HL-60 (cell line): Measurements from ENCODE around the gene PES1.
"Not testable (repeated sequence)": the region's sequence is repeated elsewhere in the genome, so short reads cannot be mapped to it uniquely, and the experiment has no call there.

Source experiments
- TF ChIP-seq, protein P1 (sequence below): IDR thresholded peaks from 2 replicates; pipeline ENCODE4 v1.6.1; 2012; ENCODE audit warnings: low read depth; ENCODE audit not compliant: insufficient replicate concordance
- TF ChIP-seq, protein P2 (sequence below): IDR thresholded peaks from one replicate; pipeline ENCODE4 v1.5.1; 2011; ENCODE audit warnings: low read length, control low read depth, inconsistent platforms; ENCODE audit not compliant: insufficient read depth

DNA sequence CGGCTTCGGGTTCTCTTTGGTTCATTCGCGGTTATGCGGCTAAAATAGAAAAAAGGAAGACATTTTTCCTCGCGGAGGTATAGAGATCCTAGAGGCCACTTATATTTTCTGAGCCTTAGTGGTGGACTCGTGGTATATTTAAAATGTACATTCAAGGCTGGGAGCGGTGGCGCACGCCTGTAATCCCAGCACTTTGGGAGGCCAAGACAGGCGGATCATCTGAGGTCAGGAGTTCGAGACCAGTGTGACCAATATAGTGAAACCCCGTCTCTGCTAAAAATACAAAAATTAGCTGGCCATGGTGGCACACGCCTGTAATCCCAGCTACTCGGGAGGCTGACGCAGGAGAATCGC lies 627 bp upstream of the PES1 start:
- TF ChIP-seq, protein P1, sequence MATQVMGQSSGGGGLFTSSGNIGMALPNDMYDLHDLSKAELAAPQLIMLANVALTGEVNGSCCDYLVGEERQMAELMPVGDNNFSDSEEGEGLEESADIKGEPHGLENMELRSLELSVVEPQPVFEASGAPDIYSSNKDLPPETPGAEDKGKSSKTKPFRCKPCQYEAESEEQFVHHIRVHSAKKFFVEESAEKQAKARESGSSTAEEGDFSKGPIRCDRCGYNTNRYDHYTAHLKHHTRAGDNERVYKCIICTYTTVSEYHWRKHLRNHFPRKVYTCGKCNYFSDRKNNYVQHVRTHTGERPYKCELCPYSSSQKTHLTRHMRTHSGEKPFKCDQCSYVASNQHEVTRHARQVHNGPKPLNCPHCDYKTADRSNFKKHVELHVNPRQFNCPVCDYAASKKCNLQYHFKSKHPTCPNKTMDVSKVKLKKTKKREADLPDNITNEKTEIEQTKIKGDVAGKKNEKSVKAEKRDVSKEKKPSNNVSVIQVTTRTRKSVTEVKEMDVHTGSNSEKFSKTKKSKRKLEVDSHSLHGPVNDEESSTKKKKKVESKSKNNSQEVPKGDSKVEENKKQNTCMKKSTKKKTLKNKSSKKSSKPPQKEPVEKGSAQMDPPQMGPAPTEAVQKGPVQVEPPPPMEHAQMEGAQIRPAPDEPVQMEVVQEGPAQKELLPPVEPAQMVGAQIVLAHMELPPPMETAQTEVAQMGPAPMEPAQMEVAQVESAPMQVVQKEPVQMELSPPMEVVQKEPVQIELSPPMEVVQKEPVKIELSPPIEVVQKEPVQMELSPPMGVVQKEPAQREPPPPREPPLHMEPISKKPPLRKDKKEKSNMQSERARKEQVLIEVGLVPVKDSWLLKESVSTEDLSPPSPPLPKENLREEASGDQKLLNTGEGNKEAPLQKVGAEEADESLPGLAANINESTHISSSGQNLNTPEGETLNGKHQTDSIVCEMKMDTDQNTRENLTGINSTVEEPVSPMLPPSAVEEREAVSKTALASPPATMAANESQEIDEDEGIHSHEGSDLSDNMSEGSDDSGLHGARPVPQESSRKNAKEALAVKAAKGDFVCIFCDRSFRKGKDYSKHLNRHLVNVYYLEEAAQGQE = not testable (repeated sequence)
- TF ChIP-seq, protein P2, sequence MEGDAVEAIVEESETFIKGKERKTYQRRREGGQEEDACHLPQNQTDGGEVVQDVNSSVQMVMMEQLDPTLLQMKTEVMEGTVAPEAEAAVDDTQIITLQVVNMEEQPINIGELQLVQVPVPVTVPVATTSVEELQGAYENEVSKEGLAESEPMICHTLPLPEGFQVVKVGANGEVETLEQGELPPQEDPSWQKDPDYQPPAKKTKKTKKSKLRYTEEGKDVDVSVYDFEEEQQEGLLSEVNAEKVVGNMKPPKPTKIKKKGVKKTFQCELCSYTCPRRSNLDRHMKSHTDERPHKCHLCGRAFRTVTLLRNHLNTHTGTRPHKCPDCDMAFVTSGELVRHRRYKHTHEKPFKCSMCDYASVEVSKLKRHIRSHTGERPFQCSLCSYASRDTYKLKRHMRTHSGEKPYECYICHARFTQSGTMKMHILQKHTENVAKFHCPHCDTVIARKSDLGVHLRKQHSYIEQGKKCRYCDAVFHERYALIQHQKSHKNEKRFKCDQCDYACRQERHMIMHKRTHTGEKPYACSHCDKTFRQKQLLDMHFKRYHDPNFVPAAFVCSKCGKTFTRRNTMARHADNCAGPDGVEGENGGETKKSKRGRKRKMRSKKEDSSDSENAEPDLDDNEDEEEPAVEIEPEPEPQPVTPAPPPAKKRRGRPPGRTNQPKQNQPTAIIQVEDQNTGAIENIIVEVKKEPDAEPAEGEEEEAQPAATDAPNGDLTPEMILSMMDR = not testable (repeated sequence)
